GM12892 (cell line): ENCODE data around the gene CDC5L.

Experiments used
- DNase-seq: peaks from one replicate; pipeline ENCODE4 v3.0.0; 2011; ENCODE audit not compliant: insufficient read length
- FAIRE-seq: peaks from 2 replicates; lab custom pipeline; 2011; peaks lifted over from hg19 to GRCh38; lab: Jason Lieb, UNC
- POLR2A ChIP-seq: IDR thresholded peaks from 2 replicates; pipeline ENCODE4 v1.6.1; 2011; ENCODE audit warnings: low read depth, low read length, control low read depth
- POLR2AphosphoS5 ChIP-seq: IDR thresholded peaks from 2 replicates; pipeline ENCODE4 v1.6.1; 2011; ENCODE audit warnings: low read depth, low read length, control low read depth
- TAF1 ChIP-seq: IDR thresholded peaks from 2 replicates; pipeline ENCODE4 v1.6.1; 2011; ENCODE audit warnings: low read depth, mild to moderate bottlenecking, control low read depth, low read length, borderline replicate concordance

The CDC5L gene

GRCh38 chr6:44381739-44382138, 5.8 kb upstream of the CDC5L start:
- no peak for FAIRE-seq
- no peak for TF ChIP-seq POLR2A
- no peak for TF ChIP-seq TAF1
- TF ChIP-seq POLR2AphosphoS5: no peak
- no peak for DNase-seq

DNA sequence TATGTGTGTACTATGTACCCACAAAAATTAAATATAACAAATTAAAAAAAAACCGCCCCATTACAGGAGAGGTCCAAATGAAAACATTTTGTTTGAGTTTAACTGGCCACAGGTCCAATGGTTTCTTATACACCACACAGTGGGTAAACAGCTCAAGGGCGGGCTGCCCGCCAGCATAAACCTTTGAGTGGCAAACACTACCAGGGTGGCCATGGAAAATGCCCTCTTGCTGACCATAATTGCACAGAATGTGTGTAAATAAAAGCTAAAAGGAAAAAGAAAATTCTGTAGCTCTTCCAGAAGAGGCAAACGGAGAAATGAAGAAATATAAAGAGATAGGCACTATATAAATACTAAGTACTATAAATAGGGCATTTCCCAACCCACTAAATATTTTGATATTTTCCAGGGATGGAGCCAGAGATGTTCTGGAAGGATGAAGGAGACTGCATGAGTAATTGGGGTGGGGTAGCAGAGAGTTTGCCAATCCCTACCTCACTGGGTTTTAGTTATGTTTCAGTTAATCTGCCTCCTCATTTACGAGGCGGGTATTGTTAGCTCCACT, 1.1 kb upstream of the CDC5L start:
- no peak for TF ChIP-seq POLR2A
- TF ChIP-seq TAF1: no peak
- no peak for TF ChIP-seq POLR2AphosphoS5
- no peak for FAIRE-seq
- DNase-seq: no peak

DNA sequence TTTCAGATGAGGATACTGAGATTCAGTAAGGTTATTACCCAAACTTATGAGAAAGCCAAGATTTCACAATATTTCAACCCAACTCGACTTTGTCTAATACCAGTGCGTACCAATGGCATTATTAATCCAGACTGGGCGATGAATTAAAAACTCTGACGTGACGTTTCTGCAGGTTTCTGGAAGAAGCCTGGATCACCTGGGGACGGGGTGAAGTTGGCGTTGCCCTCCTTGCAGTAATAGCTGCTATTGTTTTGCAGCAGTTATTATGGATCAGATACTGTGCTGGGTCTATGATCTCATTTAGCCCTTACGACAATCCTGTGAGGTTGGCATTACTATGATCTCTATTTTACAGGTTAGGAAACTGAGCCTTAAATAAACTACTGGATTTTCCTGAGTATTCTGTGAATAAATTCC, 569 bp upstream of the CDC5L start:
- DNase-seq: no peak
- no peak for FAIRE-seq
- no peak for TF ChIP-seq TAF1
- no peak for TF ChIP-seq POLR2AphosphoS5
- TF ChIP-seq POLR2A: no peak

DNA sequence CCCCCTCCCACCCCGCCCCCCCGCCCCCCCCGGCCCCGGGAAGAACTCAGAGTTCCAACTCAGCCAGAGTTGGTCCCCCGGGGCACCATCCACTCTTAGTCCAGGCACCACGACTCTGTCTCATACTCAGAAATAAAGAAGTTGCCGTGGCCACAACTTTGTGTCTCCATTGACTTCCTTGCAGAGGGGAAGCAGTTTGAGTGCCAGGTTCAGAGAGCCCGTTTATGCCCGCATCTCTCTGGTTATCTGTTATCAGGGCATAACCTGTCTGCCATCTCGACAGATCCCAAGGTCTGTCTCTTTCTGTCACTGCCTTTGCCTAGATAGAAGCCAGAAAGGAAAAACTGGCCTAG, 605 bp downstream of the CDC5L start:
- TF ChIP-seq TAF1 (no peak), POLR2AphosphoS5 (no peak), POLR2A (no peak)
- DNase-seq (no peak), FAIRE-seq (no peak)

DNA sequence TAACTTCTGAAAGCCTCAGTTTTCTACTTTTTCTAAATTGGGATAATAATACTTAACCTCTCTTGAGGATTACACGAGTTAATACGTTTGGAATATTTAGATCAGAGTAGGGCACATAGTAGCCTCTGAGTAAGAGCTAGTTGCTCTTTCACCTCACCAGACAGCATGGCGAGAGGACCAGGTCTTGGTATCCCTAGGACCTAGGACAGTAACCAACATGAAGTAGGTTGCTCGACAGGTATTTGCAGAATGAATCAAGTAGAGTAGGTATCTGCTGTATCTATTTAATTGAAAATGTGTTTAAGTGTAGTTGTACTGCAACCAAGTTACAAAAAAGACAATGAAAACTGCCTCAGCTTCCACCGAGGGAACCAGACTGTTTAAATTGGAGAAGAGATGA, 1.4 kb downstream of the CDC5L start:
- no peak for TF ChIP-seq POLR2A
- no peak for TF ChIP-seq TAF1
- no peak for TF ChIP-seq POLR2AphosphoS5
- DNase-seq: no peak
- FAIRE-seq: no peak

DNA sequence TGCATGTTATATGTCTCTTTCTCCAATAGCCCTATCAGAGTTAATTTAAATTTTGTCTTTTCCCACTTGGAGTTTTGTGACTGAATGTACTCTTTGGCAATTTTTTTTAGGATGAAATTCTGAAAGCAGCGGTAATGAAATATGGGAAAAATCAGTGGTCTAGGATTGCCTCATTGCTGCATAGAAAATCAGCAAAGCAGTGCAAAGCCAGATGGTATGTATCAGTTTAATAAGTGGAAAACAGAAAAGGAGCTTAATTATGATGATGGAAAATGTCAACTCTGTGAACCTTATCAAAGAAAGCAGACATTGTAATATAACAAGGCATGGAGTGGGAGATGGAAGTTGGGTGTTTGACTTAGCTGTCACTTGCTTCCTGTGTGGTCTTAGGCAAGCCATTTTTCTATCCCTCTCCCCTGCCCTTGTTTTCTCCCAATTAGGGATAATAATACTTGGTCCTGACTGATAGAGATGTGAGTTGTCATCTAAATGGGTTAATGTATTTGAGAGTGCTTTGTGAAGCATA, 2.7 kb downstream of the CDC5L start:
- DNase-seq: no peak
- FAIRE-seq: no peak
- TF ChIP-seq POLR2A (no peak), POLR2AphosphoS5 (no peak), TAF1 (no peak)

GRCh38 chr6:44395501-44395900, 8.0 kb downstream of the CDC5L start:
- FAIRE-seq (no peak), DNase-seq (no peak)
- no peak for TF ChIP-seq POLR2A
- TF ChIP-seq POLR2AphosphoS5: no peak
- no peak for TF ChIP-seq TAF1

GRCh38 chr6:44396968-44397367, 9.5 kb downstream of the CDC5L start:
- FAIRE-seq: no peak
- TF ChIP-seq TAF1 (no peak), POLR2AphosphoS5 (no peak), POLR2A (no peak)
- DNase-seq: no peak

- TF ChIP-seq POLR2AphosphoS5 (no peak), TAF1 (no peak), POLR2A (no peak)
Observed at GRCh38 chr6:44397424-44398164, 10.1 kb downstream of the CDC5L start.

DNA sequence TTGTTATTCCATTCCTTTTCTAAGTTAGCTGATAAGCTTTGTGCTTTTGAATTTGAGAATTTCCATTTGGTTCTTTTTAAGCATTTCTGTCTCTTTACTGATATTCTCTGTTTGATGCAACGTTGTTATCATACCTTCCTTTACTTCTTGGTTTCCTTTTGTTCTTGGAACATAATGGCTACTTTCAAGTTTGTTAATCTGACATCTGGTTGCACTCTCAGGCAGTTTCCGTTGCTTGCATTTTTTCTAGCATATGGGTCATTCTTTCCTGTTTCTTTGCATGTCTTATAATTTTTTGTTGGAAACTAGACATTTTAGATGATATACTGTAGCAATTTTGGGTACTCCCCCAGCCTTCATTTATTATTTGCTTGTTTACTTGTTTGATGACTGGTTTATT, 12.5 kb downstream of the CDC5L start:
- DNase-seq: no peak
- TF ChIP-seq POLR2AphosphoS5 (no peak), POLR2A (no peak), TAF1 (no peak)
- FAIRE-seq: no peak

More at GRCh38 chr6:44397424-44398164, 10.1 kb downstream of the CDC5L start:
- FAIRE-seq (no peak), DNase-seq (no peak)

DNA sequence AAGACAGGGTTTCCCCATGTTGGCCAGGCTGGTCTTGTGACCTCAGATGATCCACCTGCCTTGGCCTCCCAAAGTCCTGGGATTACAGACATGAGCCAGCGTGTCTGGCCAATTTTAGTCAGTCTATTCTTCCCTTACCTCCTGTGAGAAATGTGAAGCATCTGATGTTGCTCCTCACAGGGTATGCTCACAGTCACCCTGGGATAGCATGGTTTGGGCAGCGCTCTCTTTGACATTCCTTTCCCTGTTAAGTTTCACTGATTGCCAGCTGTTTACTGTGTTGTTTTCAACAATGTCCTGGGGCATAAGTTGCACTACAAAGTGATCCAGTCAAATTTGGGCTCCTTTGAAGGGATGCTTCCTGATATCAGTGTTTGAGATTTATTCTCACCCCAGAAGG, 13.1 kb downstream of the CDC5L start:
- DNase-seq: no peak
- TF ChIP-seq POLR2A (no peak), TAF1 (no peak), POLR2AphosphoS5 (no peak)
- no peak for FAIRE-seq

DNA sequence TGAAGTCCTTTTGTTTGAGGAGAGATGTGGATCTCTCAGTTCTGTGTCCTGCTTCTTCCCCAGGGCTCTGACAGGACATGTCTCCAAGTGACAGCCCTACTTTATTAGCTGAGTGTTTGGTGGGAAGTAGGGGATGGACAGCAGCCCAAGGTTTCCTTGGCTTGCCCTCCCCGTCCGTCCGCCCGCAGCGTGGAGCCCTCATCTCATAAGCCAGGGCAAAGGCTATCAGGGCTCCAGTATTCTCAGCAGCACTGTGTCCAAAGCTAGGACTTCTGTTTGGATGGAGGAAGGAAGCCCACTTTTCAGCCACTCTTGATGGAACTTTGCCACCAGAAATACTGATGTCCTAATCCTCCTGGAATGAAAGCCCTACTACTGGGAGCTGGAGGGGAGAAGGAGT, 13.6 kb downstream of the CDC5L start:
- no peak for FAIRE-seq
- TF ChIP-seq TAF1: no peak
- no peak for TF ChIP-seq POLR2AphosphoS5
- no peak for TF ChIP-seq POLR2A

More for the DNA sequence above, 13.6 kb downstream of the CDC5L start:
- DNase-seq: no peak
